H1 (cell line): ENCODE results near the gene C6orf136. TPM values are rescaled to one million over a fixed set of nuclear protein-coding genes. Genes with fewer than 3 reads are reported as not detected.

ENCODE experiments used
- CTCF ChIA-PET: fragments of 300-600 bp; sonication (Branson Sonifier 250); formaldehyde crosslinking; loops from one replicate; lab custom pipeline; 2021; ENCODE audit not compliant: partially characterized antibody; lab: Charles Lee
- POLR2A ChIA-PET: fragments of 300-600 bp; sonication (Branson Sonifier 250); formaldehyde crosslinking; loops from one replicate; lab custom pipeline; 2021; ENCODE audit warnings: inconsistent platforms; ENCODE audit not compliant: partially characterized antibody; lab: Charles Lee
- DNase-seq, 2 experiments: peaks; one replicate each; pipeline versions ENCODE4 v3.0.0 to v3.0.0-alpha.2; 2010 to 2022; ENCODE audit warnings: low spot score in 2 of 2, low read depth in 1 of 2, mixed read lengths in 1 of 2
- FAIRE-seq: peaks from 2 replicates; lab custom pipeline; 2011; peaks lifted over from hg19 to GRCh38; lab: Jason Lieb, UNC
- H2AFZ ChIP-seq: 2 replicates; pipeline ENCODE4 v1.8.1; 2012; ENCODE audit warnings: low read length, inconsistent platforms
- H2AK5ac ChIP-seq: 2 replicates; pipeline ENCODE4 v1.6.1; 2013; ENCODE audit warnings: low read depth, low read length
- H2BK120ac ChIP-seq: replicated peaks from 2 replicates; pipeline ENCODE3; 2013; ENCODE audit warnings: low read depth, low read length, inconsistent platforms
- H2BK12ac ChIP-seq: 2 replicates; pipeline ENCODE4 v1.6.1; 2013; ENCODE audit warnings: low read depth, low read length
- H2BK15ac ChIP-seq: 2 replicates; pipeline ENCODE4 v1.6.1; 2013; ENCODE audit warnings: low read length
- H2BK20ac ChIP-seq: 2 replicates; pipeline ENCODE4 v1.6.1; 2013; ENCODE audit warnings: low read length
- H2BK5ac ChIP-seq: 2 replicates; pipeline ENCODE4 v1.6.1; 2013; ENCODE audit warnings: low read depth, low read length
- H3K14ac ChIP-seq: 2 replicates; pipeline ENCODE4 v1.6.1; 2013; ENCODE audit warnings: inconsistent platforms; ENCODE audit not compliant: insufficient read length
- H3K18ac ChIP-seq: 2 replicates; pipeline ENCODE4 v1.6.1; 2013; ENCODE audit warnings: low read length; ENCODE audit errors: extremely low read depth
- H3K23ac ChIP-seq: 2 replicates; pipeline ENCODE4 v1.6.1; 2013; ENCODE audit warnings: inconsistent platforms; ENCODE audit not compliant: insufficient read length
- H3K23me2 ChIP-seq: 2 replicates; pipeline ENCODE4 v1.6.1; 2013; ENCODE audit warnings: low read depth, low read length
- H3K27ac ChIP-seq: 2 replicates; pipeline ENCODE4 v1.6.1; 2011; ENCODE audit warnings: low read depth, low read length, inconsistent platforms
- H3K27me3 ChIP-seq, 4 experiments: replicated peaks in 1 of 4; 1 replicate in 1 of 4; 2 replicates in 3 of 4; pipeline versions ENCODE4 v1.6.1 to v1.8.1; 2011 to 2013; ENCODE audit warnings: low read length in 3 of 4, mild to moderate bottlenecking in 3 of 4, inconsistent platforms in 2 of 4, mixed read lengths in 2 of 4, moderate library complexity in 1 of 4; ENCODE audit not compliant: control insufficient read depth in 3 of 4, insufficient read depth in 3 of 4; ENCODE audit errors: extremely low read depth in 1 of 4
- H3K36me3 ChIP-seq, 4 experiments: 2 replicates each; pipeline versions ENCODE4 v1.6.1 to v1.8.1; 2011 to 2013; ENCODE audit warnings: mild to moderate bottlenecking in 4 of 4, low read length in 3 of 4, moderate library complexity in 2 of 4, control low read depth in 1 of 4, inconsistent platforms in 1 of 4; ENCODE audit not compliant: insufficient read depth in 4 of 4, control insufficient read depth in 2 of 4
- H3K4ac ChIP-seq: replicated peaks from 2 replicates; pipeline ENCODE3; 2013; ENCODE audit warnings: low read length, low read depth, mixed read lengths, inconsistent platforms; ENCODE audit not compliant: insufficient read length
- H3K4me1 ChIP-seq, 4 experiments: replicated peaks in 1 of 4; 1 replicate in 1 of 4; 2 replicates in 3 of 4; pipeline versions ENCODE4 v1.6.1 to v1.8.1; 2011 to 2013; ENCODE audit warnings: low read length in 3 of 4, inconsistent platforms in 2 of 4, mixed read lengths in 1 of 4; ENCODE audit not compliant: insufficient read depth in 4 of 4, control insufficient read depth in 3 of 4
- H3K4me2 ChIP-seq, 2 experiments: 2 replicates each; pipeline versions ENCODE4 v1.6.1 to v1.8.1; 2011 to 2013; ENCODE audit warnings: low read depth in 2 of 2, low read length in 2 of 2, control low read depth in 1 of 2, inconsistent platforms in 1 of 2, mild to moderate bottlenecking in 1 of 2; ENCODE audit not compliant: insufficient read depth in 1 of 2
- H3K4me3 ChIP-seq, 4 experiments: fragments of 200-600, 300-600 bp in 1 of 4; sonication (generic), shearing (Covaris generic), sonication (Bioruptor Twin) in 1 of 4; 2 replicates each; pipeline versions ENCODE4 v1.5.1 to v1.8.1; 2011 to 2016; ENCODE audit warnings: low read length in 4 of 4, low read depth in 3 of 4, control low read depth in 2 of 4, inconsistent platforms in 2 of 4, mild to moderate bottlenecking in 2 of 4, mixed read lengths in 1 of 4, moderate library complexity in 1 of 4; ENCODE audit not compliant: insufficient read depth in 2 of 4; ENCODE audit errors: extremely low read depth in 1 of 4
- H3K56ac ChIP-seq: replicated peaks from 2 replicates; pipeline ENCODE3; 2013; ENCODE audit warnings: low read depth, mild to moderate bottlenecking, mixed read lengths, low read length, inconsistent platforms; ENCODE audit not compliant: insufficient read length
- H3K79me1 ChIP-seq: 2 replicates; pipeline ENCODE4 v1.6.1; 2013; ENCODE audit warnings: low read depth, low read length, control low read depth
- H3K79me2 ChIP-seq, 2 experiments: 2 replicates each; pipeline versions ENCODE4 v1.6.1 to v1.8.1; 2012 to 2013; ENCODE audit warnings: low read length in 2 of 2, mild to moderate bottlenecking in 2 of 2, inconsistent platforms in 1 of 2; ENCODE audit not compliant: insufficient read depth in 2 of 2, control insufficient read depth in 1 of 2
- H3K9ac ChIP-seq, 4 experiments: replicated peaks in 1 of 4; 1 replicate in 1 of 4; 2 replicates in 3 of 4; pipeline versions ENCODE4 v1.6.1 to v1.8.1; 2011 to 2013; ENCODE audit warnings: low read depth in 3 of 4, low read length in 3 of 4, control low read depth in 2 of 4, mild to moderate bottlenecking in 2 of 4, moderate library complexity in 2 of 4, inconsistent platforms in 1 of 4; ENCODE audit errors: extremely low read depth in 1 of 4
- H3K9me3 ChIP-seq, 2 experiments: 2 replicates each; pipeline versions ENCODE4 v1.6.1 to v1.8.1; 2012 to 2013; ENCODE audit warnings: mild to moderate bottlenecking in 2 of 2, moderate library complexity in 2 of 2, control low read depth in 1 of 2, inconsistent platforms in 1 of 2, low read depth in 1 of 2, low read length in 1 of 2, mixed read lengths in 1 of 2; ENCODE audit not compliant: insufficient read depth in 2 of 2
- H4K20me1 ChIP-seq, 2 experiments: replicated peaks in 1 of 2; 2 replicates each; pipeline versions ENCODE3 to v1.8.1; 2011 to 2013; ENCODE audit warnings: inconsistent platforms in 2 of 2, low read length in 2 of 2, mild to moderate bottlenecking in 1 of 2; ENCODE audit not compliant: insufficient read depth in 2 of 2, control insufficient read depth in 1 of 2
- H4K5ac ChIP-seq: 2 replicates; pipeline ENCODE4 v1.6.1; 2013; ENCODE audit warnings: low read length, low read depth, mixed read lengths, inconsistent platforms; ENCODE audit not compliant: insufficient read length
- H4K8ac ChIP-seq: 2 replicates; pipeline ENCODE4 v1.8.0; 2013; ENCODE audit warnings: mild to moderate bottlenecking, moderate library complexity, low read length, inconsistent platforms; ENCODE audit not compliant: insufficient read depth; ENCODE audit errors: extremely low read depth
- H4K91ac ChIP-seq: replicated peaks from 2 replicates; pipeline ENCODE3; 2013; ENCODE audit warnings: low read length, mixed read lengths, inconsistent platforms; ENCODE audit not compliant: insufficient read length
- ASH2L ChIP-seq: fragments of 200-600, 300-600 bp; sonication (generic); IDR thresholded peaks from one replicate; pipeline ENCODE4 v1.7.1; 2017; ENCODE audit warnings: low read length
- CEBPB ChIP-seq: IDR thresholded peaks from 2 replicates; pipeline ENCODE4 v1.6.1; 2012; ENCODE audit warnings: low read depth, low read length
- CTBP2 ChIP-seq: IDR thresholded peaks from 2 replicates; pipeline ENCODE4 v1.7.0; 2011; ENCODE audit warnings: borderline replicate concordance, mild to moderate bottlenecking, moderate library complexity, mixed read lengths, low read length; ENCODE audit not compliant: insufficient read depth, insufficient read length
- HDAC2 ChIP-seq, 2 experiments: fragments of 300-600 bp in 1 of 2; sonication (generic) in 1 of 2; IDR thresholded peaks; 2 replicates each; pipeline ENCODE4 v1.6.1; 2011 to 2012; ENCODE audit warnings: low read depth in 2 of 2, low read length in 2 of 2, mild to moderate bottlenecking in 2 of 2, moderate library complexity in 2 of 2, borderline replicate concordance in 1 of 2, inconsistent platforms in 1 of 2
- JUN ChIP-seq: IDR thresholded peaks from 2 replicates; pipeline ENCODE4 v1.6.1; 2011; ENCODE audit warnings: low read depth, mild to moderate bottlenecking, improper control_type of control experiment, low read length
- POLR2A ChIP-seq, 2 experiments: IDR thresholded peaks; 1 replicate in 1 of 2; 2 replicates in 1 of 2; pipeline ENCODE4 v1.6.1; 2011; ENCODE audit warnings: low read depth in 2 of 2, low read length in 2 of 2, mild to moderate bottlenecking in 2 of 2; ENCODE audit errors: control extremely low read depth in 1 of 2
- POLR2AphosphoS5 ChIP-seq: IDR thresholded peaks from 2 replicates; pipeline ENCODE4 v1.6.1; 2011; ENCODE audit warnings: low read depth, low read length
- SP2 ChIP-seq: IDR thresholded peaks from 2 replicates; pipeline ENCODE4 v1.6.1; 2012; ENCODE audit warnings: mild to moderate bottlenecking, low read length, inconsistent platforms
- TCF12 ChIP-seq: IDR thresholded peaks from 2 replicates; pipeline ENCODE4 v1.6.1; 2011; ENCODE audit warnings: low read depth, mild to moderate bottlenecking, low read length
- WGBS, 2 experiments: shearing (Covaris generic) in 1 of 2; methylation state at CpG; one replicate each; pipeline versions ENCODE4 v1.1.6 to v1.1.7; 2013 to 2015; ENCODE audit warnings: low lambda C conversion rate in 2 of 2, mixed read lengths in 2 of 2, inconsistent platforms in 1 of 2, low coverage in 1 of 2, missing lambda C conversion rate in 1 of 2; ENCODE audit not compliant: insufficient replicate concordance in 2 of 2, insufficient coverage in 1 of 2, insufficient read length in 1 of 2; ENCODE audit errors: extremely low coverage in 1 of 2, missing lambda C conversion rate in 1 of 2; 5-methylcytosine and 5-hydroxymethylcytosine counted together
- polyA plus RNA-seq, 7 experiments: library from polyadenylated mRNA; depleted of rRNA in 3 of 7; stranded (reverse) in 5 of 7; unstranded in 2 of 7; fragments of >200 nt in 5 of 7; fragments of 200-250 nt in 2 of 7; gene quantifications; 1 replicate in 5 of 7; 2 replicates in 1 of 7; 4 replicates in 1 of 7; pipeline versions ENCODE4 v1.2.1 to v1.2.3, GENCODE V29; 2011 to 2013; ENCODE audit warnings: missing spikeins in 2 of 7, mixed read lengths in 2 of 7
- total RNA-seq: library from RNA; stranded (reverse); fragmentation: NEBNext Ultra II Directional; extraction: Animal tissue kit (Norgen Biotek cat#: 25700); gene quantifications from 2 replicates; pipeline ENCODE4 v1.2.1, GENCODE V29; 2021

The C6orf136 gene
- total and polyA plus RNA-seq, 2 of the 8 experiments (the other 6 are each of a cell fraction or from before 2014, with no cell fraction given): 20.8 to 23.1 TPM

GRCh38 chr6:30612687-30613248, 34.2 kb upstream of the C6orf136 start:
- no peak overlapping the region for H3K56ac ChIP-seq
- TF ChIP-seq CEBPB: no peak
- TF ChIP-seq CTBP2: no peak
- TF ChIP-seq HDAC2 (IDR thresholded peaks at IDR 0.05; ENCODE audit: borderline replicate concordance in 1 of 2, low read depth in 2 of 2, low read length in 2 of 2): no peak
- no peak for TF ChIP-seq TCF12
- TF ChIP-seq POLR2A (IDR thresholded peaks at IDR 0.05; ENCODE audit: control extremely low read depth in 1 of 2, low read depth in 2 of 2, low read length in 2 of 2): peak in 1 of 2 experiments; percentile 77
- peak; percentile 85 for TF ChIP-seq POLR2AphosphoS5
- TF ChIP-seq ASH2L: no peak
- no peak for TF ChIP-seq JUN
- no peak for TF ChIP-seq SP2
- no peak overlapping the region for H4K8ac ChIP-seq
- H2AK5ac ChIP-seq: no peak overlapping the region
- no peak overlapping the region for H3K4ac ChIP-seq
- H3K27ac ChIP-seq: no peak overlapping the region
- H2BK5ac ChIP-seq: no peak overlapping the region
- no peaks in the 10 kb centered on the region for H3K9me3 ChIP-seq
- POLR2A ChIA-PET: interaction anchor here (0.8 to 4.8 kb wide), 23 partner anchors 15 to 131 kb away, joined by 3 to 443 read pairs (median 5); partner anchors contain the start of genes ABCF1, ATAT1, C6orf136 and GNL1
- peaks cover 4 to 6% of the 10 kb centered on the region in 2 experiments for H4K20me1 ChIP-seq
- H2BK15ac ChIP-seq: no peak overlapping the region
- WGBS, 2 experiments: 82% methylated on average over 6 of the region's 6 CpGs; no CpG with 5 or more reads in 1 of the 2 experiments
- FAIRE-seq (no peak), DNase-seq (no peak)
- no peak overlapping the region for H2BK20ac ChIP-seq
- peaks cover 13 to 63% (median 31%) of the 10 kb centered on the region in 4 experiments for H3K36me3 ChIP-seq
- H2BK12ac ChIP-seq: no peak overlapping the region
- H4K91ac ChIP-seq: no peak overlapping the region
- no peak overlapping the region for H3K23ac ChIP-seq
- peaks cover 8% of the 10 kb centered on the region; the same call in 1 of the 2 replicates for H3K79me1 ChIP-seq
- no peaks in the 10 kb centered on the region for H3K27me3 ChIP-seq
- peaks cover 11% of the 10 kb centered on the region for H3K23me2 ChIP-seq
- CTCF ChIA-PET: interaction anchor here (0.7 to 2.4 kb wide), 15 partner anchors 8 to 131 kb away, joined by 3 to 17 read pairs (median 4); partner anchors contain the start of genes ATAT1 and DHX16
- H3K4me1 ChIP-seq: peaks cover 0 to 6% (median 3%) of the 10 kb centered on the region in 4 experiments; a peak in 4 of 7 replicates
- no peak overlapping the region for H4K5ac ChIP-seq
- no peak overlapping the region for H2BK120ac ChIP-seq
- H3K14ac ChIP-seq: no peak overlapping the region
- no peak overlapping the region for H3K9ac ChIP-seq
- H3K18ac ChIP-seq: no peak overlapping the region
- peaks cover 4 to 60% of the 10 kb centered on the region in 2 experiments; a peak in 3 of 4 replicates for H3K79me2 ChIP-seq
- H2AFZ ChIP-seq: no peak overlapping the region
- H3K4me3 ChIP-seq: no peak overlapping the region; a peak in 1 of 8 replicates
- peak overlapping the region; percentile 4 to 98; a peak in 1 of 4 replicates for H3K4me2 ChIP-seq
